Measurements from ENCODE around the gene SYCE3. TPM values are rescaled to one million over a fixed set of nuclear protein-coding genes. Genes with fewer than 3 reads are reported as not detected.

SYCE3 gene
- total and polyA plus RNA-seq, 2 donors (not counting 3 experiments of a cell fraction or from before 2014, with no cell fraction given), result not detected

DNA sequence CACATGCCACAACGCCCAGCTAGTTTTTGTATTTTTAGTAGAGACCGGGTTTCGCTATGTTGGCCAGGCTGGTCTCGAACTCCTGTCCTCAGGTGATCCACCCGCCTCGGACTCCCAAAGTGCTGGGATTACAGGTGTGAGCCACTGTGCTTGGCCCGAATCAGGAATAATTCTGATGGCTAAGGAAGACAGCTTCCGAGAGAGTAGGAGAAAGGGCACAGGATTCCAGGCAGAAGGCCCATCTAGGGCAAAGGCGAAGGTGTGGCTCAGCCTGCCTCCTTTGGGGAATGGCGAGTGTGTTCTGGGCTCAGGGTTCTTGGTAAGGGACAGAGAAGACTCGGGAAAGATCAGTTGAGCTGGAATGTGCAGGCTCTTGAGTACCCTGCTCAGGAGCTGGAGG is 1.6 kb upstream of the SYCE3 start:
- no peaks in the 10 kb centered on the region for H3K79me2 ChIP-seq (ENCODE audit: control insufficient read depth, insufficient read depth, low read length)
- POLR2A ChIA-PET, result no interaction called here
- BruUV-seq (replicated peaks), result no TSS peak

More for the DNA sequence above, 1.6 kb upstream of the SYCE3 start:
- Histone ChIP-seq H3K9me1 (replicated peaks; ENCODE audit: control insufficient read depth, extremely low read depth, insufficient read depth, low read length) (no peaks in the 10 kb centered on the region), H3K9ac (replicated peaks; ENCODE audit: extremely low read depth, insufficient read depth, low read length) (no peak overlapping the region), H4K20me1 (replicated peaks; ENCODE audit: control insufficient read depth, extremely low read depth, insufficient read depth, low read length) (no peaks in the 10 kb centered on the region), H3K4me2 (ENCODE audit: insufficient read depth, low read length) (no peak overlapping the region), H2AFZ (ENCODE audit: low read depth, low read length) (no peak overlapping the region), H3K9me3 (replicated peaks; ENCODE audit: control insufficient read depth, insufficient read depth, low read length) (no peaks in the 10 kb centered on the region), H3K27ac (ENCODE audit: insufficient read depth, low read depth, low read length) (no peak overlapping the region), H3K36me3 (ENCODE audit: control insufficient read depth in 2 of 2, extremely low read depth in 1 of 2, insufficient read depth in 2 of 2, low read length in 2 of 2) (no peaks in the 10 kb centered on the region), H3K27me3 (ENCODE audit: control insufficient read depth in 2 of 2, insufficient read depth in 2 of 2, low read length in 2 of 2) (peaks cover 6 to 11% of the 10 kb centered on the region in 2 experiments), H3K4me1 (ENCODE audit: control insufficient read depth, extremely low read depth, insufficient read depth, low read length) (peaks cover 5% of the 10 kb centered on the region), H3K4me3 (replicated peaks in 1 of 3; ENCODE audit: insufficient read depth in 1 of 3, low read depth in 1 of 3, low read length in 3 of 3) (no peak overlapping the region)
- DNase-seq (ENCODE audit: low read depth, low spot score), result no peak
- dilution Hi-C loops (cut with MboI; ENCODE audit: extremely low pct_ligation_motif_present, low sequenced_read_pairs) (no loop called here), intact Hi-C loops (cut with micrococcal nuclease) (no loop called here)
- TF ChIP-seq MYC (IDR thresholded peaks at IDR 0.05; ENCODE audit: low read depth, low read length) (no peak), FOS (IDR thresholded peaks at IDR 0.05; ENCODE audit: borderline replicate concordance, insufficient read depth, low read length) (no peak), POLR2AphosphoS5 (IDR thresholded peaks at IDR 0.05; ENCODE audit: insufficient read depth, low read depth, low read length) (no peak), EZH2 (IDR thresholded peaks at IDR 0.05; ENCODE audit: borderline replicate concordance, low read depth, low read length, severe bottlenecking) (no peak), POLR2A (IDR thresholded peaks at IDR 0.05; ENCODE audit: low read depth, low read length) (no peak), JUN (IDR thresholded peaks at IDR 0.05; ENCODE audit: borderline replicate concordance, insufficient read depth, insufficient read length, low read depth) (no peak), GATA2 (IDR thresholded peaks at IDR 0.05; ENCODE audit: insufficient read depth, insufficient read length, low read depth, low read length) (no peak)
- TF ChIP-seq, protein P1, sequence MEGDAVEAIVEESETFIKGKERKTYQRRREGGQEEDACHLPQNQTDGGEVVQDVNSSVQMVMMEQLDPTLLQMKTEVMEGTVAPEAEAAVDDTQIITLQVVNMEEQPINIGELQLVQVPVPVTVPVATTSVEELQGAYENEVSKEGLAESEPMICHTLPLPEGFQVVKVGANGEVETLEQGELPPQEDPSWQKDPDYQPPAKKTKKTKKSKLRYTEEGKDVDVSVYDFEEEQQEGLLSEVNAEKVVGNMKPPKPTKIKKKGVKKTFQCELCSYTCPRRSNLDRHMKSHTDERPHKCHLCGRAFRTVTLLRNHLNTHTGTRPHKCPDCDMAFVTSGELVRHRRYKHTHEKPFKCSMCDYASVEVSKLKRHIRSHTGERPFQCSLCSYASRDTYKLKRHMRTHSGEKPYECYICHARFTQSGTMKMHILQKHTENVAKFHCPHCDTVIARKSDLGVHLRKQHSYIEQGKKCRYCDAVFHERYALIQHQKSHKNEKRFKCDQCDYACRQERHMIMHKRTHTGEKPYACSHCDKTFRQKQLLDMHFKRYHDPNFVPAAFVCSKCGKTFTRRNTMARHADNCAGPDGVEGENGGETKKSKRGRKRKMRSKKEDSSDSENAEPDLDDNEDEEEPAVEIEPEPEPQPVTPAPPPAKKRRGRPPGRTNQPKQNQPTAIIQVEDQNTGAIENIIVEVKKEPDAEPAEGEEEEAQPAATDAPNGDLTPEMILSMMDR (IDR thresholded peaks at IDR 0.05; ENCODE audit: extremely low read depth in 1 of 2, insufficient read depth in 1 of 2, low read depth in 1 of 2, low read length in 2 of 2), result no peak
- TF ChIP-seq, protein P2, sequence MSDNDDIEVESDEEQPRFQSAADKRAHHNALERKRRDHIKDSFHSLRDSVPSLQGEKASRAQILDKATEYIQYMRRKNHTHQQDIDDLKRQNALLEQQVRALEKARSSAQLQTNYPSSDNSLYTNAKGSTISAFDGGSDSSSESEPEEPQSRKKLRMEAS (IDR thresholded peaks at IDR 0.05; ENCODE audit: insufficient read depth, insufficient read length), result no peak
- no peak for FAIRE-seq
- CTCF ChIA-PET, result interaction anchor here (0.8 to 2.6 kb wide), 9 partner anchors 11 to 62 kb away, joined by 3 to 15 read pairs (median 5); partner anchors contain the start of gene SCO2
